Activated T-cell treated with anti-CD3 and anti-CD28 coated beads, Interleukin-2, amount 50 U/mL, for 72 hours (primary cell): ENCODE results near the gene PANX3. TPM values are rescaled to one million over a fixed set of nuclear protein-coding genes. Genes with fewer than 3 reads are reported as not detected.

ENCODE experiments used
- total RNA-seq, 2 donors: library from RNA; stranded (reverse); gene quantifications; one replicate each; pipeline ENCODE4 v1.2.3, GENCODE V29; 2022

Gene PANX3
- total RNA-seq, 2 donors from 2014 or later, result not detected

Other genes with a start within 250 kb of the PANX3 start
- not detected for gene OR8B2, start 226.9 kb upstream of the PANX3 start, total RNA-seq
- not detected for gene OR8B3, start 212.4 kb upstream of the PANX3 start, total RNA-seq
- gene OR8B4, start 186.6 kb upstream of the PANX3 start, total RNA-seq, result not detected
- gene OR8B8, start 165.7 kb upstream of the PANX3 start, total RNA-seq, result not detected
- not detected for gene OR8B12, start 67.8 kb upstream of the PANX3 start, total RNA-seq
- gene OR8A1, start 41.4 kb upstream of the PANX3 start, total RNA-seq, result not detected
- gene TBRG1, start 11.4 kb downstream of the PANX3 start, total RNA-seq, result 10 to 100 TPM; 45.5 to 50.8 TPM
- 10 to 100 TPM in 1 of 2 donors, 1 to 10 TPM in 1; 8.4 to 12.0 TPM for gene SIAE, start 62.3 kb downstream of the PANX3 start, total RNA-seq
- gene SPA17, start 62.5 kb downstream of the PANX3 start, total RNA-seq, result 1 to 10 TPM; 2.5 to 2.6 TPM
- gene NRGN, start 128.5 kb downstream of the PANX3 start, total RNA-seq, result 1 to 10 TPM; 4.2 to 4.4 TPM
- under 1 TPM; 0.35 to 0.48 TPM for gene VSIG2, start 140.8 kb downstream of the PANX3 start, total RNA-seq
- 1 to 10 TPM in 1 of 2 donors, under 1 TPM in 1; 0.88 to 1.1 TPM for gene ESAM, start 150.9 kb downstream of the PANX3 start, total RNA-seq
- 10 to 100 TPM; 11.1 to 12.5 TPM for gene MSANTD2, start 189.0 kb downstream of the PANX3 start, total RNA-seq